GM19324 (cell line): Measurements from ENCODE around the gene FBXO44.

Experiments used
- ATAC-seq: cut with Tn5 transposase; IDR thresholded peaks from one replicate; pipeline ENCODE4 v1.9.1; 2021; ENCODE audit warnings: mild to moderate bottlenecking, moderate library complexity; ENCODE audit not compliant: unreplicated experiment, low FRiP score

Gene FBXO44

GRCh38 chr1:11704691-11705475 is 50.2 kb downstream of the FBXO44 start:
- ATAC-seq, result no peak

- ATAC-seq, result no peak
Measured at GRCh38 chr1:11705596-11705995, 50.9 kb downstream of the FBXO44 start.

GRCh38 chr1:11706292-11706691 is 51.6 kb downstream of the FBXO44 start:
- no peak for ATAC-seq

- ATAC-seq, result no peak
Measured at GRCh38 chr1:11707621-11708276, 53.1 kb downstream of the FBXO44 start.

GRCh38 chr1:11708554-11709350 is 54.1 kb downstream of the FBXO44 start:
- ATAC-seq, result no peak

GRCh38 chr1:11711490-11711889 is 56.8 kb downstream of the FBXO44 start:
- ATAC-seq, result no peak

GRCh38 chr1:11712285-11712684 is 57.6 kb downstream of the FBXO44 start:
- no peak for ATAC-seq
